ENCODE data around the gene ACER2.

DNA sequence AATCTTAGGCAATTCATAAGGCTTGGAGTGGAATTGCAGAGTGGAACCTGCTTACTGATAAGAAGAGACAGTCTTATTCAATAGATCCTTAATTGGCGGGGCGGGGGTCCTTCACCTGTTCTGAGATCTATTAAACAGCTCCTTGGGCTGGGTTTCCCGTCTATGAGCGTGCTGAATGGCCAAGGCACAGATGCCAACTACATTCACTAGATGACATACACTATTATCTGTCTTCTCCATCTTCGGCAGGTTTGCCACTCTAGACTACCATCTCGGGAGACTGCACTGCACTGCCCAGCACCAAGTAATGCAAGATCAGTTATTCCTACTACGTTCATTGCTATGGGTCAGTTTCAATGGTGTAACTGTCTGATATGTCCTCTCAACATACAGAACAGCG is 81.5 kb downstream of the ACER2 start:
- TF ChIP-seq, protein P1, sequence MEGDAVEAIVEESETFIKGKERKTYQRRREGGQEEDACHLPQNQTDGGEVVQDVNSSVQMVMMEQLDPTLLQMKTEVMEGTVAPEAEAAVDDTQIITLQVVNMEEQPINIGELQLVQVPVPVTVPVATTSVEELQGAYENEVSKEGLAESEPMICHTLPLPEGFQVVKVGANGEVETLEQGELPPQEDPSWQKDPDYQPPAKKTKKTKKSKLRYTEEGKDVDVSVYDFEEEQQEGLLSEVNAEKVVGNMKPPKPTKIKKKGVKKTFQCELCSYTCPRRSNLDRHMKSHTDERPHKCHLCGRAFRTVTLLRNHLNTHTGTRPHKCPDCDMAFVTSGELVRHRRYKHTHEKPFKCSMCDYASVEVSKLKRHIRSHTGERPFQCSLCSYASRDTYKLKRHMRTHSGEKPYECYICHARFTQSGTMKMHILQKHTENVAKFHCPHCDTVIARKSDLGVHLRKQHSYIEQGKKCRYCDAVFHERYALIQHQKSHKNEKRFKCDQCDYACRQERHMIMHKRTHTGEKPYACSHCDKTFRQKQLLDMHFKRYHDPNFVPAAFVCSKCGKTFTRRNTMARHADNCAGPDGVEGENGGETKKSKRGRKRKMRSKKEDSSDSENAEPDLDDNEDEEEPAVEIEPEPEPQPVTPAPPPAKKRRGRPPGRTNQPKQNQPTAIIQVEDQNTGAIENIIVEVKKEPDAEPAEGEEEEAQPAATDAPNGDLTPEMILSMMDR (conservative IDR thresholded peaks at IDR 0.05 in 1 of 2, IDR thresholded peaks at IDR 0.05 in 1 of 2; ENCODE audit: low read depth in 1 of 2, low read length in 2 of 2) = no peak
- TF ChIP-seq EZH2 (IDR thresholded peaks at IDR 0.05; ENCODE audit: low read length, missing control alignments) = no peak

Measured in fibroblast of lung (primary cell).